HCT116 (cell line): ENCODE data around the gene ATP1B4. TPM values are rescaled to one million over a fixed set of nuclear protein-coding genes. Genes with fewer than 3 reads are reported as not detected.

ENCODE experiments used
- ATAC-seq: fragments of 200-7000 bp; cut with Tn5 transposase; 2 replicates; pipeline ENCODE4 v1.9.1; 2020; ENCODE audit warnings: mild to moderate bottlenecking, moderate library complexity
- BruUV-seq: library from RNA; stranded (reverse); fragments of 400-500 nt; replicated peaks from 2 replicates; lab custom pipeline; 2021; lab: Mats Ljungman, UMichigan
- CTCF ChIA-PET: fragments of 300-600 bp; sonication (Branson Sonifier 250); formaldehyde crosslinking; loops from one replicate; lab custom pipeline; 2021; ENCODE audit warnings: antibody characterized with exemption; lab: Charles Lee
- POLR2A ChIA-PET: fragments of 300-600, 350-600 bp; sonication (Branson Sonifier 250); formaldehyde crosslinking; loops from one replicate; lab custom pipeline; 2021; ENCODE audit warnings: antibody characterized with exemption; lab: Charles Lee
- RAD21 ChIA-PET, 2 experiments: fragments of 300-600 bp; sonication (Branson Sonifier 250); formaldehyde crosslinking; loops; one replicate each; lab custom pipeline; 2023; ENCODE audit warnings: low total read pairs in 2 of 2; ENCODE audit not compliant: uncharacterized antibody in 2 of 2, unreplicated experiment in 2 of 2, low non-redundant PET in 1 of 2; lab: Charles Lee
- DNase-seq: peaks from one replicate; pipeline ENCODE4 v3.0.0-alpha.2; 2010; ENCODE audit warnings: low read depth, low spot score
- H2AFZ ChIP-seq: fragments of 200-600 bp; shearing (Covaris generic), sonication (generic); 2 replicates; pipeline ENCODE4 v1.6.1; 2017; ENCODE audit warnings: low read depth, mixed run types, mixed read lengths, antibody characterized with exemption, low read length; ENCODE audit not compliant: poor library complexity, severe bottlenecking
- H3K27ac ChIP-seq: 2 replicates; pipeline ENCODE4 v1.5.1; 2012; ENCODE audit warnings: low read depth, low read length
- H3K27me3 ChIP-seq: fragments of 200-600 bp; sonication (generic); 2 replicates; pipeline ENCODE4 v1.6.1; 2016; ENCODE audit warnings: mixed run types, low read length, mixed read lengths; ENCODE audit not compliant: insufficient read depth
- H3K36me3 ChIP-seq, 2 experiments: fragments of 200-500 bp in 1 of 2; fragments of 200-600 bp in 1 of 2; sonication (Bioruptor generic) in 1 of 2; sonication (generic) in 1 of 2; 2 replicates each; pipeline versions ENCODE4 v1.5.1 to v1.6.1; 2014 to 2016; ENCODE audit warnings: low read length in 2 of 2, inconsistent platforms in 1 of 2, mixed read lengths in 1 of 2, mixed run types in 1 of 2; ENCODE audit not compliant: insufficient read depth in 2 of 2, control insufficient read depth in 1 of 2
- H3K4me1 ChIP-seq, 2 experiments: fragments of 200-600 bp in 1 of 2; sonication (generic) in 1 of 2; 2 replicates each; pipeline versions ENCODE4 v1.5.1 to v1.6.1; 2012 to 2017; ENCODE audit warnings: low read length in 2 of 2, inconsistent platforms in 1 of 2, mild to moderate bottlenecking in 1 of 2, mixed read lengths in 1 of 2, mixed run types in 1 of 2, moderate library complexity in 1 of 2; ENCODE audit not compliant: insufficient read depth in 2 of 2, control insufficient read depth in 1 of 2
- H3K4me2 ChIP-seq: fragments of 200-600 bp; sonication (generic); 2 replicates; pipeline ENCODE4 v1.6.1; 2017; ENCODE audit warnings: mixed run types, low read length, mixed read lengths
- H3K4me3 ChIP-seq, 2 experiments: fragments of 200-600 bp in 1 of 2; sonication (generic) in 1 of 2; replicated peaks in 1 of 2; 2 replicates each; pipeline ENCODE4 v1.5.1; 2011 to 2016; ENCODE audit warnings: low read length in 2 of 2, control low read depth in 1 of 2, low read depth in 1 of 2, mild to moderate bottlenecking in 1 of 2, mixed read lengths in 1 of 2, mixed run types in 1 of 2
- H3K79me2 ChIP-seq: fragments of 200-600 bp; sonication (generic); 2 replicates; pipeline ENCODE4 v1.6.1; 2017; ENCODE audit warnings: mild to moderate bottlenecking, mixed run types, low read length, moderate library complexity, mixed read lengths; ENCODE audit not compliant: insufficient read depth
- H3K9ac ChIP-seq: fragments of 200-600 bp; sonication (generic); 2 replicates; pipeline ENCODE4 v1.6.1; 2016; ENCODE audit warnings: low read length, mixed read lengths
- H3K9me2 ChIP-seq: fragments of 200-600 bp; sonication (generic), shearing (Covaris generic); 2 replicates; pipeline ENCODE4 v1.6.1; 2017; ENCODE audit warnings: mixed run types, mild to moderate bottlenecking, moderate library complexity; ENCODE audit not compliant: insufficient read depth
- H3K9me3 ChIP-seq, 2 experiments: fragments of 200-500 bp in 1 of 2; fragments of 200-600 bp in 1 of 2; sonication (Bioruptor generic) in 1 of 2; sonication (generic) in 1 of 2; 2 replicates each; pipeline ENCODE4 v1.6.1; 2014 to 2017; ENCODE audit warnings: low read length in 2 of 2, mixed read lengths in 2 of 2, inconsistent platforms in 1 of 2, low read depth in 1 of 2, mild to moderate bottlenecking in 1 of 2, mixed run types in 1 of 2, moderate library complexity in 1 of 2; ENCODE audit not compliant: control insufficient read depth in 1 of 2, insufficient read depth in 1 of 2
- H4K20me1 ChIP-seq: fragments of 200-600 bp; sonication (generic), shearing (Covaris generic); 2 replicates; pipeline ENCODE4 v1.6.1; 2017; ENCODE audit warnings: mixed run types, mild to moderate bottlenecking, moderate library complexity; ENCODE audit not compliant: insufficient read depth
- CEBPB ChIP-seq: IDR thresholded peaks from 2 replicates; pipeline ENCODE4 v1.6.1; 2012; ENCODE audit warnings: low read depth
- CTCF ChIP-seq, 3 experiments: fragments of 200-600 bp in 1 of 3; sonication (generic) in 1 of 3; IDR thresholded peaks in 2 of 3; conservative IDR thresholded peaks in 1 of 3; 2 replicates each; pipeline ENCODE4 v1.5.1; 2012 to 2017; ENCODE audit warnings: low read depth in 2 of 3, low read length in 2 of 3, antibody characterized with exemption in 1 of 3, borderline replicate concordance in 1 of 3, control low read depth in 1 of 3, mild to moderate bottlenecking in 1 of 3, mixed read lengths in 1 of 3, mixed run types in 1 of 3, moderate library complexity in 1 of 3; ENCODE audit not compliant: insufficient read depth in 1 of 3
- EGR1 ChIP-seq: IDR thresholded peaks from 2 replicates; pipeline ENCODE4 v1.6.1; 2012; ENCODE audit warnings: low read depth
- EZH2 ChIP-seq: fragments of 200-600 bp; sonication (generic); IDR thresholded peaks from 2 replicates; pipeline ENCODE4 v1.6.1; 2017; ENCODE audit warnings: antibody characterized with exemption, mixed run types
- FOSL1 ChIP-seq: IDR thresholded peaks from 2 replicates; pipeline ENCODE4 v1.6.1; 2012; ENCODE audit warnings: low read depth
- JUND ChIP-seq: IDR thresholded peaks from 2 replicates; pipeline ENCODE4 v1.6.1; 2012
- POLR2A ChIP-seq: IDR thresholded peaks from 2 replicates; pipeline ENCODE4 v1.7.0; 2011; ENCODE audit warnings: borderline replicate concordance; ENCODE audit not compliant: insufficient read depth, insufficient read length; ENCODE audit errors: extremely low read depth
- RAD21 ChIP-seq: IDR thresholded peaks from 2 replicates; pipeline ENCODE4 v1.6.1; 2012; ENCODE audit warnings: low read depth, mild to moderate bottlenecking
- SP1 ChIP-seq: IDR thresholded peaks from 2 replicates; pipeline ENCODE4 v1.6.1; 2012; ENCODE audit warnings: low read depth
- TCF7L2 ChIP-seq: IDR thresholded peaks from 2 replicates; pipeline ENCODE4 v1.7.0; 2011; ENCODE audit warnings: borderline replicate concordance, inconsistent platforms; ENCODE audit not compliant: insufficient read depth, insufficient read length; ENCODE audit errors: extremely low read depth
- YY1 ChIP-seq: IDR thresholded peaks from 2 replicates; pipeline ENCODE4 v1.6.1; 2011; ENCODE audit warnings: low read length, low read depth, moderate library complexity, mild to moderate bottlenecking; ENCODE audit not compliant: insufficient replicate concordance; ENCODE audit errors: extremely low read depth
- ZBTB33 ChIP-seq: IDR thresholded peaks from 2 replicates; pipeline ENCODE4 v1.6.1; 2011; ENCODE audit warnings: mild to moderate bottlenecking, low read length, moderate library complexity; ENCODE audit not compliant: insufficient replicate concordance; ENCODE audit errors: extremely low read depth
- ZNF274 ChIP-seq: fragments of 200-500 bp; sonication (Bioruptor generic); IDR thresholded peaks from 2 replicates; pipeline ENCODE4 v1.6.1; 2014; ENCODE audit warnings: mild to moderate bottlenecking, low read depth, low read length, inconsistent platforms
- intact Hi-C: fragments of 100-400 bp; cut with micrococcal nuclease; formaldehyde crosslinking; loops from 2 replicates; pipeline ENCODE4 v1.10.0; 2022
- total RNA-seq: library from RNA; stranded (reverse); gene quantifications from one replicate; pipeline ENCODE4 v1.2.1, GENCODE V29; 2021; ENCODE audit not compliant: unreplicated experiment

Gene ATP1B4
- total RNA-seq, 1 experiment from 2014 or later: not detected

GRCh38 chrX:120335289-120335688 is 26.6 kb upstream of the ATP1B4 start:
- TF ChIP-seq JUND (no peak), YY1 (no peak), RAD21 (no peak), SP1 (no peak), TCF7L2 (no peak), ZNF274 (no peak), CEBPB (no peak), POLR2A (no peak), ZBTB33 (no peak), CTCF (IDR thresholded peaks at IDR 0.05 in 2 of 3, conservative IDR thresholded peaks at IDR 0.05 in 1 of 3; ENCODE audit: borderline replicate concordance in 1 of 3, insufficient read depth in 1 of 3, low read depth in 2 of 3, low read length in 2 of 3) (no peak), EZH2 (no peak), FOSL1 (no peak), EGR1 (no peak)
- TF ChIP-seq, all 23 proteins: peak for 0
- intact Hi-C loops: no loop called here
- no peak overlapping the region for H3K9ac ChIP-seq
- no peaks in the 10 kb centered on the region for H4K20me1 ChIP-seq
- H2AFZ ChIP-seq: no peak overlapping the region
- no TSS peak for BruUV-seq
- no peaks in the 10 kb centered on the region for H3K36me3 ChIP-seq
- RAD21 ChIA-PET: no interaction called here
- no peak for DNase-seq
- no peak overlapping the region for H3K27ac ChIP-seq
- CTCF ChIA-PET: no interaction called here
- POLR2A ChIA-PET: no interaction called here
- H3K4me1 ChIP-seq: peaks cover 0 to 3% of the 10 kb centered on the region in 2 experiments; a peak in 2 of 4 replicates
- no peak for ATAC-seq
- H3K9me3 ChIP-seq: no peaks in the 10 kb centered on the region
- H3K4me2 ChIP-seq: no peak overlapping the region
- H3K4me3 ChIP-seq: no peak overlapping the region
- no peaks in the 10 kb centered on the region for H3K9me2 ChIP-seq
- H3K27me3 ChIP-seq: no peaks in the 10 kb centered on the region
- no peaks in the 10 kb centered on the region for H3K79me2 ChIP-seq
